Testis (tissue), 2 donors: ENCODE measurements around the gene CCDC18.

Source experiments
- CTCF ChIP-seq, 3 experiments: fragments of 450-650 bp in 2 of 3; fragments of 200-600 bp in 1 of 3; sonication (generic) in 1 of 3; IDR thresholded peaks; one replicate each; pipeline ENCODE4 v1.5.1; 2016 to 2019; ENCODE audit warnings: antibody characterized with exemption in 3 of 3, mild to moderate bottlenecking in 2 of 3, moderate library complexity in 1 of 3
- POLR2A ChIP-seq: fragments of 450-650 bp; IDR thresholded peaks from one replicate; pipeline ENCODE4 v1.6.1; 2017; ENCODE audit warnings: antibody characterized with exemption, mild to moderate bottlenecking, moderate library complexity

GRCh38 chr1:93194231-93194990 lies 13.9 kb downstream of the CCDC18 start:
- TF ChIP-seq CTCF (IDR thresholded peaks at IDR 0.05) (no peak), POLR2A (no peak)
